Psoas muscle (tissue), 8 donors: ENCODE measurements around the gene RAB3C. TPM values are rescaled to one million over a fixed set of nuclear protein-coding genes. Genes with fewer than 3 reads are reported as not detected.

Source experiments
- ATAC-seq, 4 donors: fragments of 200-7000 bp; cut with Tn5 transposase; one replicate each; pipeline ENCODE4 v1.9.1; 2020; ENCODE audit warnings: moderate library complexity in 3 of 4, mild to moderate bottlenecking in 2 of 4
- DNase-seq, 2 donors: peaks; one replicate each; pipeline ENCODE4 v3.0.0-alpha.2; 2020
- H3K27ac ChIP-seq: fragments of 200-600 bp; one replicate; pipeline ENCODE4 v1.8.0; 2022
- H3K27me3 ChIP-seq, 3 donors: fragments of 200-600 bp in 1 of 3; one replicate each; pipeline versions ENCODE4 v1.6.1 to v1.8.0; 2013 to 2022; ENCODE audit warnings: low read length in 2 of 3, mild to moderate bottlenecking in 2 of 3, moderate library complexity in 1 of 3; ENCODE audit not compliant: insufficient read depth in 3 of 3
- H3K36me3 ChIP-seq, 2 donors: fragments of 200-600 bp in 1 of 2; one replicate each; pipeline versions ENCODE4 v1.6.1 to v1.8.0; 2013 to 2022; ENCODE audit warnings: low read depth in 1 of 2, mild to moderate bottlenecking in 1 of 2, moderate library complexity in 1 of 2; ENCODE audit not compliant: insufficient read depth in 1 of 2
- H3K4me1 ChIP-seq: fragments of 200-600 bp; one replicate; pipeline ENCODE4 v1.8.0; 2022
- H3K4me3 ChIP-seq: fragments of 200-600 bp; one replicate; pipeline ENCODE4 v1.8.0; 2022; ENCODE audit warnings: mild to moderate bottlenecking
- H3K9me3 ChIP-seq: fragments of 200-600 bp; one replicate; pipeline ENCODE4 v1.8.0; 2022
- CTCF ChIP-seq: fragments of 200-600 bp; IDR thresholded peaks from one replicate; pipeline ENCODE4 v1.8.0; 2022; ENCODE audit warnings: antibody characterized with exemption
- WGBS, 3 donors: extraction: QIAGEN DNeasy Blood & Tissue Kit; methylation state at CpG; one replicate each; pipeline versions ENCODE4 v1.1.6 to v1.1.7; 2013; 5-methylcytosine and 5-hydroxymethylcytosine counted together
- intact Hi-C, 2 donors: fragments of 100-400 bp; cut with DNase I; formaldehyde crosslinking; loops; one replicate each; pipeline versions ENCODE4 v1.11.0 to v1.14.2; 2022
- polyA plus RNA-seq, 3 donors: library from polyadenylated mRNA; stranded (reverse); fragments of 200-250 nt; gene quantifications; one replicate each; pipeline ENCODE4 v1.2.3, GENCODE V29; 2013
- total RNA-seq, 4 donors: library from RNA; stranded (reverse); fragmentation: NEBNext Ultra II Directional in 2 of 4; extraction: Animal tissue kit (Norgen Biotek cat#: 25700) in 2 of 4; gene quantifications; one replicate each; pipeline versions ENCODE4 v1.2.1 to v1.2.4, GENCODE V29; 2021 to 2023
- donor health status: healthy with polysubstance abuse.
- donor health status: DM: no; HTN: no; CAD: no; lungs with moderate emphysema.
- donor health status: Bipolar disorder and iron deficiency.
- donor health status: healthy.
- donor health status: DM: yes; HTN: yes; CAD: no.
- donor health status: DM: no; HTN: no; CAD: no.
- donor health status: DM: no; HTN: no; CAD: no.
- donor health status: DM: yes; HTN: yes; CAD: no.

RAB3C gene
- total and polyA plus RNA-seq, 7 donors = 0.16 to 2.2 (median 0.62) TPM

DNA sequence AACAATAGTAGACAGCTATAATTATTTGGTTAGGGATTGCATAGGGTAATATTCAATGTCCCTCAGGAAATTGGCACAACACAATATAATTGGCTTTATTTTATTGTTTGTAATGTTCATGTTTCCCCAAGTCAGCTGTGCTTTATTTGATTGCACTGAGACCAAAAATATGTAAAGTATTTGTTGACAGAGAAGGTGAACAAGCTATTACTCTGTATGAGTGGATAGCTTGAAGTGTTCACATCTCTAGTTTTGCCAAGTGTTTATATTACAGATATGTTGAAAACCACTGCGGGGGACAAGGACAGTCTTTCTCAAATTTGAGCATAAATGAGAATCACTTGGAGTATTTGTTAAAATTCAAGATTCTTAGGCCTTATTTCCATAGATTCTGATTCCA lies 83.3 kb downstream of the RAB3C start:
- H3K27me3 ChIP-seq = peaks cover 0 to 4% (median 0%) of the 10 kb centered on the region in 3 donors
- H3K4me3 ChIP-seq = no peak overlapping the region
- no peak for TF ChIP-seq CTCF
- WGBS, 3 donors = 0 to 51% (median 0%) methylated on average over 1 of the region's 1 CpG
- intact Hi-C loops = no loop called here
- no peaks in the 10 kb centered on the region for H3K36me3 ChIP-seq
- H3K4me1 ChIP-seq = no peaks in the 10 kb centered on the region
- DNase-seq (no peak), ATAC-seq (no peak)
- no peak overlapping the region for H3K27ac ChIP-seq
- H3K9me3 ChIP-seq = no peaks in the 10 kb centered on the region

DNA sequence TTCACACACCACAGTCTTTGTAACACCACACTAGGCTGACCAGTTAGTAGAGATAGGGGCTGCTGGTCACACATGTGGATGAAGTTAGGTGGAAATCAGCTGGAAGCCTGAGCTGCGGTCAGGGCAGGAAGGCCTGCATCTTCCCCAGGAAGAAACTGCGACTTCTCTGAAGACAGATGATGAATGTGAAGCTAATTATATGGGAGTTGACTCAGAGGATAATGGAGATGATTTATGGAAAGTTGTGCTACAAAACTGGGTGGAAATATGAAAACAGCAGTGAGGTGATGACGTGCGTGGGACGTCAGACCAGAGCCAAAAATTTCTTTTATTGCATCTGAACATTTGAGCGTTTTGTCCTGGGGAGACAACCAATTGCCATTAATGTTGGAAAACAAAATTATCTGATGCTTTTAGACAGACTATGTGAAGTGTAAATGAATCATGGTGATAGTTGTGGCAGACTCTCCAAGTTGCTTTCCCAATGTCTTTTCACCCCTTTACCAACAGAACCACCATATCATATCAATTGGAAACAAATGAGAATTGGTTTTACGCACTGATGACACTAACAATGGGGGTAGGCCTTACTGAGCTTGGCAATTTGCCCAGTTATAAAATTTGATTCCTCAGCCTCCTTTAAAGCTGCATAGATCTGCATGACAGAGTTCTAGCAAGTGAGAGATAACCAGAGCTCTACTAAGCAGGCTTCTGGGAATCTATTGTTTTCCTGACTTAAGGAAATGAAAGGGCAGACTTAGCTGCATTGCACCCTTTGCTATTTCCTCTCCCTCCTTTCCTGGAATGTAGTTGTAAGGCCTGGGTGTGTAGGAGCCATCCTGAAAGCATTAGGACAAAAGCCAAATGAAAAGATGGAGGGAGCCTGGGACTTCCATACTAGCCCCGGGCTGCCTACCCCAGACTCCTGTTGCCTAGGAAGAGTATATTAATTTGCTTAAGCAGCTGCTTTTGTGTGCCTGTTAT lies 84.0 kb downstream of the RAB3C start:
- DNase-seq (no peak), ATAC-seq (no peak)
- intact Hi-C loops = no loop called here
- Histone ChIP-seq H3K36me3 (no peaks in the 10 kb centered on the region), H3K27me3 (peaks cover 0 to 5% (median 0%) of the 10 kb centered on the region in 3 donors), H3K27ac (no peak overlapping the region), H3K9me3 (no peaks in the 10 kb centered on the region), H3K4me3 (no peak overlapping the region), H3K4me1 (no peaks in the 10 kb centered on the region)
- no peak for TF ChIP-seq CTCF
- 47 to 55% (median 47%) methylated on average over 8 of the region's 8 CpGs for WGBS, 3 donors

DNA sequence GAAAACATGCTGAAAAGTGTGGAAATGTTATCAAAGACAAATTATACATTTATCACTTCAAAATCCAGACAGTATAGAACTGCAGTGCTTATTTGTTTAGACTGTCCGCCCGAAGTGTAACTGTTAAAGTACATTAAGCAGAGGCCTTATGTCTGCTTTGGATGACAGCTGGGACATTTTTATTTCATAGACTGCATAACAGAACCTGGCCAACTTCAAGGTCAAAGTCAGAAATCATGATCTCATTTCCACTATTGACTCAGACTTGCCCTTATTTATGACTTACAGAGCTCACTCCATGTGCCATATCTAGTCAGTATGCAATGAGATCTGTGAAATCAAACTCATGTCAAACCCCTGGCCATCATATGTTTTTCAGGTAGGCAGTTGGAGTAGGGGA lies 87.7 kb downstream of the RAB3C start:
- H3K36me3 ChIP-seq = no peaks in the 10 kb centered on the region
- no peak overlapping the region for H3K27ac ChIP-seq
- H3K4me1 ChIP-seq = no peaks in the 10 kb centered on the region
- ATAC-seq (no peak), DNase-seq (no peak)
- no peak for TF ChIP-seq CTCF
- intact Hi-C loops = no loop called here
- peaks cover 0 to 5% (median 0%) of the 10 kb centered on the region in 3 donors for H3K27me3 ChIP-seq
- WGBS, 3 donors = 37 to 79% (median 75%) methylated on average over 2 of the region's 2 CpGs
- no peak overlapping the region for H3K4me3 ChIP-seq
- no peaks in the 10 kb centered on the region for H3K9me3 ChIP-seq

DNA sequence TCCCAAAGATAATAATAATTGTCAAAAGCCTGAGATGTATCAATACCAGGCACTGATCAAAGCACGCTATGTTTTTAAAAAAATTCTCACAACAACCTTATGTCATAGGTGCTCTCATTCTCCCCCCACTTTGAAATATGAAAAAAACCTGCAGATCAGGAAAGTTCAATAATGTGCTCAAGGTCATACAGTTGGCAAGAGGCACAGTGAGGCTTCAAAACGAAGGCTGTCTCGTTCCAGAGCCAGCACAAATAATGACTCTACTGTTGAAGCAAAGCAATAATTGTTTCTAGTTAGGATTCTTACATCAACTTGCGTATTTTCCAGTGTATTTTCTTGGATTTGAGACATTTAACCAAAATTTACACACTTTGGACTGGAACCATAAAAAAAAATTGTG lies 88.3 kb downstream of the RAB3C start:
- intact Hi-C loops = no loop called here
- WGBS, 3 donors = 60 to 71% (median 68%) methylated on average over 4 of the region's 4 CpGs
- DNase-seq = no peak
- ATAC-seq = no peak
- no peaks in the 10 kb centered on the region for H3K4me1 ChIP-seq
- H3K36me3 ChIP-seq = no peaks in the 10 kb centered on the region
- H3K27ac ChIP-seq = no peak overlapping the region
- peaks cover 0 to 5% (median 0%) of the 10 kb centered on the region in 3 donors for H3K27me3 ChIP-seq
- H3K9me3 ChIP-seq = no peaks in the 10 kb centered on the region
- H3K4me3 ChIP-seq = no peak overlapping the region
- TF ChIP-seq CTCF = no peak
